ENCODE results near the gene TSFM.

TSFM gene

DNA sequence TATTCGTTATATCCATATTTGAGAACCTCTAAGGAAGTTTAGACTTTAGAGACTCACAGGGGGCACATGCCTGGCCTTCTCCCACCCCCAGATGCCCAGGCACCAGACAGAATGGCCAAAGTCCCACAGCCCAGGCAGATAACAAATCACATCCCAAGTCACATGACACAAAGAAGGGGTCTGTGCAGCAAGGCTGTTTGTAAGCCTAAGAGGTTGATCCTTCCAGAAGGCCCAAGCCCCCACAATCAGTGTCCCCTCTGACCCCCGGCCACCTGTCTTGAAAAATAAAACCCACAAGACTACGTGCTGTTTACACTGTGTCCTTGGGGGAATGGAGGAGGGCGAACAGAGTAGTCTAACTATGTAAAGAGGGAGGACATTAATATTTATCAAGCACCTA is 58.9 kb downstream of the TSFM start:
- DNase-seq, result no peak
- in situ Hi-C loops (cut with MboI; ENCODE audit: low pct_unique_long_range_greater_than_20kb, low sequenced_read_pairs), result no loop called here

DNA sequence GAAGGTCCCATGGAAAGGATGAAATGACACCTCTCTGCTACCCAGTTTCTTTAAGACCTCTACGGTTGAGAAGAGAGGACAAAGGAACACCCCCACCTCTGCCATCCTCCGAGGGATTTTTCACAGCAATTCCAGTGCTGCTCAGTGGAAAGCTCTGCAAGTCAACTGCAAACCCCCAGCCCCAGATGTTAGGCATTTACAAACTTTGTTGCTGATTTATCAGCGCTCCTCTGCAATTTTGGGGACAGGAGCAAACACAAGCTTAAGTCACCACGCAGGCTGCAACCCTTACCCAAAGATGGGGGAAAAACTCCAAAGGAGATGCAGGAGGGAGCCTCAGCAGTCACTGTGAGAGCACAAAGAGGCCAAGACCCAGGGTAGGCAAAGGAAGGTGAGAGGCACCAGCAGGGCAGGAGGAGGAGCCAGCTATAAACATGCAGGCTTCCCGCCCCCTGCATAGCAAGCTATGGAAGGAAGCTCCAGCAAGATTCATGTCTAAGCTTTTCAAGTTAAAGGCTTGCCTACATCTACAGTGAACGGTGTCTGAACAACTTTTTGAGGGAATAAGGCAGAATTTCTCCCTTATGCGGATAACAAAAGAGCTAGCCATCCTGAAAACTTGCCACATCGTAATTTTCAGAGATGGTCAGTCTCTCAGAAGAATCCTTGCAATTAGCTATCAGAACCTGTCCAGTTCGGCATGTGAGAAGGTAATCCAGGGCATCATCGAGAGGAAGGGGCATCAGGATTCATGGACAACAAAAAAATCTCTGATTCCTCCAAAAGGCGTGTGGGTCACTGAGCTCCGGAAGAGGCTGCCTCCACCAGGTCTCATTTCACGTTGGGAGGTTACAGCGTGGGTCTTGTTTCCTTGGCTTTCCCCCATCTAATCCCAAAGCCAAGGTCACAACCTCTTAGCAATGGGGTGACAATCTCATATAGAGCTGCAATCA is 60.0 kb downstream of the TSFM start:
- DNase-seq, result no peak

DNA sequence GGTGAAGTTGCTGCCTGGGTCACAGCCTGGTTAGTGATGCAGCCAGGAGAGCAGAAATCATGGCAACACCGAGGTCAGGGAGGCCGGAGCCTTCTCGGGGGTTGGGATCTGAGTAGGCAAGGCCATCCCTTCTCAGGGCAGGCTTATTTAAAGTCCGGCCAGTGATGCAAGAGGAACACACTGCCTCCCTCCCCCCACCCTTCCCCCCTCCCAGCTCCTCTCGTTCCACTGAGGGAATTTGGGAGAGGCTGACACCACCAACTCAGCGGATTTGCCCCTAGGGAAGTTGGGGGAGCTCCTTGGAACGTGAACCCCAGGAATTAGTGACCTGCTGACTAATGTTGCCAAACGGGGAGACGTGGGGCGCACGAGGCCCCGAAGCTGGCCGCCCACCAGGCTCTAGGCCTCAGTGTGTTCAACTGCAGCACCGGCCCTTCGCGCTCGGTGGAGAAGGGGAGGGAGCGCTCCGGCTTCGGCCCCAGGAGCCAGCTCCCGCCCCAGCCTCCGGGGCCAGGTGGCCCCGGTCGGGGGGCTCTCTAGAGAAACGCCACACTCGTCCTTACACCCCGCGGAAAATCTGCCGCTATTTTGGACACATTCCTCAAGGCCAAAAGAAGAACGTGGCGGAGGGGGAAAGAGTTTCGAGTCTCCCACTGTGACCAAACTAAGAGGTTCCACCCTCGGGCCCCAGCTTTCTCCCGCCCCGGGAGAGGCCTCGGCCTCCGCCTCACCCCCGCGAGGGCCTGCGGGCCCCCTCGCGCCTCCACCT is 62.3 kb downstream of the TSFM start:
- in situ Hi-C loops (cut with MboI; ENCODE audit: low pct_unique_long_range_greater_than_20kb, low sequenced_read_pairs), result no loop called here
- peak; percentile 54 for DNase-seq

More for the DNA sequence above, 60.0 kb downstream of the TSFM start:
- in situ Hi-C loops (cut with MboI; ENCODE audit: low pct_unique_long_range_greater_than_20kb, low sequenced_read_pairs), result no loop called here

DNA sequence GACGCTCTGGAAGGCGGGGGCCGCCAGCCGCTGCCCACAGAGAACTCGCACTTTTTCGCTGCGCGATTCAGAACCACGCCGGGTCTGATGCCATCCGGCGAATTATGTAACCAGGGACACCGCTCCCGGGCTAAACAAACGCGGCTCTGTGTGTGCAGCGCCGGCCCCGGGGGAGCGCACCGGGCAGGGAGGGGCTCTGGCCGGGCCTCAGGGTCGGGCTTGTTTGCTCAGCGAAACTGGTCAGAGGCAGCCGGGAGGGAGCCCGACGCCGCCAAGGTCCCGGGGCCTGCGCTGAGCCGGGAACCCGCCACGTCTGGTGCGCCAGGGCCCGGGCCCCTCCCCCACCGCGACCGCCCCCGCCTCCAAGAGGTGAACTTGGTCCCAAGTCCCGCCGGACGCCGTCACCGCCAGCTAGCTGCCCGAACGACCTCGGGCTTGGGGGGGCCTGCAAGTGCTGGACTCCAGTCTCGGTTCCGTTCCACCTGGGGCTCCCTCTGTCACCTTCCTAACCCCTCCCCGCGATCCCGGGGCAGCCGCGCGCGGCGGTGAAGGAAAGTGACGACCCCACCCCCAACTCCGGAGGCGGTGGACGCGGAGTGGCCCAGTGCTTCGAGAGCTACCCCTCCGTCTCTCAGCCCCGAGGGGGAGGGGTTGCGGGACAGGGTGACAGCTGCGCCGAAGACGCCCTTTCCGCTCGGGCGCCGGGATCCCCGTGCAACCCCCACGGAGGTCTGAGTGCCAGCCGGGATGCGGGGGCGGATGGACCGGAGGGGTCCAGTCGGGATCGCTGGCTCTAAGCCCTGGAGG is 63.1 kb downstream of the TSFM start:
- in situ Hi-C loops (cut with MboI; ENCODE audit: low pct_unique_long_range_greater_than_20kb, low sequenced_read_pairs), result no loop called here
- DNase-seq, result peak; percentile 52

DNA sequence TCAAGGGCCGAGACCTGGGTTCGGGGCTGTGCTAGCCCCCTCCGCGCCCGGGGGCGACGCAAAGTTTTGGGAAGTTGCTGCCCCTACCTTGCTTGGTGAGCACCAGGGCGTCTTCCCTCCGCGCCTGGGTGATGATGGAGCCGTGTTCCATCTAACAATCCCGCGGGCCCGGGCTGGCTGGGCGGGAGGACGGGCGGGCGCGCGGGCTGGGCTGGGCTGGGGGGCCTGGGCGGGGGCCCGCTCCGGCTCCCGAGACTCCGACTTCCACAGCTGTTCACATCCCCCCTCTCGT is 63.6 kb downstream of the TSFM start:
- no peak for DNase-seq
- in situ Hi-C loops (cut with MboI; ENCODE audit: low pct_unique_long_range_greater_than_20kb, low sequenced_read_pairs), result no loop called here

DNA sequence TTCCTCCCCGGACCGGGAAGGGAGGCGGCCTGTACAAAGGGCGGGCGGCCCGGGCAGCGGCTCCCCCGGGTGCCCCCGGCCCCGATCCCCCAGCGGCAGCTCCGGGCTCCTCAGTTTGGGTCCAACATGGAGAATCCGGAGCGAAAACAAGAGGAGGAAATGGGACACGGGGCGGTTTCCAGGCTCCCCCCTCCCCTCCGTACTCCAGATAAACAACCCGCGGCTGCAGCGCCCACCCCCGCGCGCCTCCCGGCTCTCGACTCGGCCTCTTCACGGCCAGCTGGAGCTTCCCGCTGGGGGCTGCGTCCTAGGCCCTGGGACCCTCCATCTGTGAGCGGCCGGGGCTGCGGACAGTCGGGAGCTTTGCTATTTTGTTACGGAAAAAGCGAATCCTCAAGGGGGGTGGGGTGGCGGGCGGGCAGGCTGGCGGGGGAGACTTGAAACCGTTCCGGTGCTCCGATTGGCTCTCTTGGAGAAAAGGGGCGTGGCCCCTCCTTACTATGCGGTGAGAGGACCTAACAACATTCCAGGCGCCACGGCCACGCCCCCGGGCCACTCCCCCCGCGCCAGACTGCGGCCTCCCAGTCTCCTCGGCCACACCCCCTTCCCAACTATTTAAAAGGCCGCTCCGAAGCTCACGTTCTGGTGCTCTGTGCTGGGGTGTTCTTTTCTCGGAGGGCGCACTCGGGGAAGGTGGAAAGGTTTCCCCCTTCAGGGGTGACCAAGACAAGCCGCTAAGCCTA is 64.2 kb downstream of the TSFM start, which contains the start of gene CTDSP2:
Gene CTDSP2, minus strand, starts transcription at position 153 of the 743 bp plus-strand sequence. CDS start 294 bp downstream, outside the sequence.
- in situ Hi-C loops (cut with MboI; ENCODE audit: low pct_unique_long_range_greater_than_20kb, low sequenced_read_pairs), result no loop called here
- peak; percentile 98 for DNase-seq
